OCI-LY1 (cell line): ENCODE results near the gene DIO2.

Experiments used
- H2AFZ ChIP-seq: fragments of 200-600 bp; sonication (generic), shearing (Covaris generic); 2 replicates; pipeline ENCODE4 v1.6.0; 2014; ENCODE audit warnings: antibody characterized with exemption, mild to moderate bottlenecking, low read length
- H3F3A ChIP-seq: fragments of 200-600 bp; sonication (generic), shearing (Covaris generic); 2 replicates; pipeline ENCODE4 v1.6.0; 2014; ENCODE audit warnings: mild to moderate bottlenecking, antibody characterized with exemption, low read length, moderate library complexity; ENCODE audit not compliant: insufficient read depth
- H3K27ac ChIP-seq: fragments of 200-600 bp; sonication (generic); 2 replicates; pipeline ENCODE4 v1.5.1; 2014; ENCODE audit warnings: low read length, mixed run types, mild to moderate bottlenecking, low read depth; ENCODE audit not compliant: poor library complexity, severe bottlenecking
- H3K27me3 ChIP-seq: fragments of 200-600 bp; sonication (generic); 2 replicates; pipeline ENCODE4 v1.6.0; 2014; ENCODE audit warnings: antibody characterized with exemption, mild to moderate bottlenecking, low read length, moderate library complexity; ENCODE audit not compliant: insufficient read depth
- H3K36me3 ChIP-seq: fragments of 200-600 bp; sonication (generic); 2 replicates; pipeline ENCODE4 v1.6.1; 2014; ENCODE audit warnings: mild to moderate bottlenecking, antibody characterized with exemption, low read length, moderate library complexity, mixed read lengths; ENCODE audit not compliant: insufficient read depth
- H3K4me1 ChIP-seq: fragments of 200-600 bp; sonication (generic); 2 replicates; pipeline ENCODE4 v1.5.1; 2014; ENCODE audit warnings: mild to moderate bottlenecking, low read length, moderate library complexity; ENCODE audit not compliant: insufficient read depth, severe bottlenecking
- H3K4me2 ChIP-seq: fragments of 200-600 bp; sonication (generic), shearing (Covaris generic); 2 replicates; pipeline ENCODE4 v1.6.1; 2014; ENCODE audit warnings: low read length
- H3K4me3 ChIP-seq: fragments of 200-600 bp; sonication (generic); 2 replicates; pipeline ENCODE4 v1.5.1; 2014; ENCODE audit warnings: low read length, low read depth, mild to moderate bottlenecking, mixed read lengths; ENCODE audit not compliant: poor library complexity, severe bottlenecking
- H3K79me2 ChIP-seq: fragments of 200-600 bp; shearing (Covaris generic); 2 replicates; pipeline ENCODE4 v1.6.1; 2016; ENCODE audit warnings: mixed run types, low read length, mixed read lengths; ENCODE audit not compliant: insufficient read depth
- H3K9ac ChIP-seq: fragments of 200-600 bp; sonication (generic), shearing (Covaris generic); 2 replicates; pipeline ENCODE4 v1.6.1; 2014; ENCODE audit warnings: mild to moderate bottlenecking, low read length, mixed read lengths
- H3K9me2 ChIP-seq: fragments of 200-600 bp; sonication (generic), shearing (Covaris generic); 2 replicates; pipeline ENCODE4 v1.6.1; 2014; ENCODE audit warnings: low read depth, mild to moderate bottlenecking, low read length, mixed read lengths
- H3K9me3 ChIP-seq: fragments of 200-600 bp; shearing (Covaris generic); 2 replicates; pipeline ENCODE4 v1.6.1; 2014; ENCODE audit warnings: low read length, mixed read lengths
- H4K20me1 ChIP-seq: fragments of 200-600 bp; sonication (generic), shearing (Covaris generic); 2 replicates; pipeline ENCODE4 v1.6.0; 2016; ENCODE audit warnings: mild to moderate bottlenecking, low read length; ENCODE audit not compliant: insufficient read depth
- EZH2 ChIP-seq: fragments of 200-600 bp; sonication (generic), shearing (Covaris generic); IDR thresholded peaks from 2 replicates; pipeline ENCODE4 v1.8.0; 2017; ENCODE audit warnings: borderline replicate concordance, mixed run types, mild to moderate bottlenecking, antibody characterized with exemption, low read length, moderate library complexity, mixed read lengths
- TF ChIP-seq, protein P1 (sequence below): fragments of 200-600 bp; sonication (generic), shearing (Covaris generic); IDR thresholded peaks from 2 replicates; pipeline ENCODE4 v1.5.1; 2017; ENCODE audit warnings: mild to moderate bottlenecking, antibody characterized with exemption, low read length, moderate library complexity, mixed read lengths

Gene DIO2

GRCh38 chr14:80215081-80215480, 3.8 kb upstream of the DIO2 start:
- Histone ChIP-seq H4K20me1 (no peaks in the 10 kb centered on the region), H3K27me3 (no peaks in the 10 kb centered on the region), H3K9ac (no peak overlapping the region), H3F3A (no peaks in the 10 kb centered on the region), H2AFZ (no peak overlapping the region), H3K9me2 (no peaks in the 10 kb centered on the region), H3K4me3 (no peak overlapping the region), H3K9me3 (no peaks in the 10 kb centered on the region), H3K4me2 (no peak overlapping the region), H3K4me1 (no peaks in the 10 kb centered on the region), H3K27ac (no peak overlapping the region), H3K36me3 (no peaks in the 10 kb centered on the region), H3K79me2 (no peaks in the 10 kb centered on the region)
- TF ChIP-seq EZH2, result no peak
- TF ChIP-seq, protein P1, sequence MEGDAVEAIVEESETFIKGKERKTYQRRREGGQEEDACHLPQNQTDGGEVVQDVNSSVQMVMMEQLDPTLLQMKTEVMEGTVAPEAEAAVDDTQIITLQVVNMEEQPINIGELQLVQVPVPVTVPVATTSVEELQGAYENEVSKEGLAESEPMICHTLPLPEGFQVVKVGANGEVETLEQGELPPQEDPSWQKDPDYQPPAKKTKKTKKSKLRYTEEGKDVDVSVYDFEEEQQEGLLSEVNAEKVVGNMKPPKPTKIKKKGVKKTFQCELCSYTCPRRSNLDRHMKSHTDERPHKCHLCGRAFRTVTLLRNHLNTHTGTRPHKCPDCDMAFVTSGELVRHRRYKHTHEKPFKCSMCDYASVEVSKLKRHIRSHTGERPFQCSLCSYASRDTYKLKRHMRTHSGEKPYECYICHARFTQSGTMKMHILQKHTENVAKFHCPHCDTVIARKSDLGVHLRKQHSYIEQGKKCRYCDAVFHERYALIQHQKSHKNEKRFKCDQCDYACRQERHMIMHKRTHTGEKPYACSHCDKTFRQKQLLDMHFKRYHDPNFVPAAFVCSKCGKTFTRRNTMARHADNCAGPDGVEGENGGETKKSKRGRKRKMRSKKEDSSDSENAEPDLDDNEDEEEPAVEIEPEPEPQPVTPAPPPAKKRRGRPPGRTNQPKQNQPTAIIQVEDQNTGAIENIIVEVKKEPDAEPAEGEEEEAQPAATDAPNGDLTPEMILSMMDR, result no peak

DNA sequence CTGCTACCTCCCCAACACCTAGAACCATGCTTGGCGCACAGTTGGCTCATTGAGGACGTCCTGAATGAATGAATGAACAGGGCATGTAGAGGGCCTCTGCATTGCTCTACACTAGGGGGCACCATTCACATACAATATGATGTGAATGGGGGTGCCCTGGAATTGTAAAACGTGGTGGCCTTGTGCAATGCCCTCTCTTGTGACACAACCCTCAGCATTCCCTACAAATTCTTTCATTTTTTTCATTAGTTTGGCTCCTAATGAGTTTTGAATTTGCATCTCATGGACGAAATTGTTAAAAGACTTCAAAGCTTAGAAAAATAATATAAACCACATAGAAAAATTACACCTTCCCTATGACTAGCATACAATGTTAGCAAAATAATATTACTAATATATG, 2.3 kb upstream of the DIO2 start:
- H3K27ac ChIP-seq, result no peak overlapping the region
- no peaks in the 10 kb centered on the region for H3K36me3 ChIP-seq
- no peaks in the 10 kb centered on the region for H3F3A ChIP-seq
- no peak overlapping the region for H3K9ac ChIP-seq
- no peaks in the 10 kb centered on the region for H3K4me1 ChIP-seq
- no peaks in the 10 kb centered on the region for H4K20me1 ChIP-seq
- no peaks in the 10 kb centered on the region for H3K79me2 ChIP-seq
- H3K9me3 ChIP-seq, result no peaks in the 10 kb centered on the region
- no peak overlapping the region for H3K4me2 ChIP-seq
- no peak overlapping the region for H2AFZ ChIP-seq
- TF ChIP-seq EZH2, result no peak
- TF ChIP-seq, protein P1, result peak; percentile 80
- no peaks in the 10 kb centered on the region for H3K27me3 ChIP-seq
- no peak overlapping the region for H3K4me3 ChIP-seq
- no peaks in the 10 kb centered on the region for H3K9me2 ChIP-seq

DNA sequence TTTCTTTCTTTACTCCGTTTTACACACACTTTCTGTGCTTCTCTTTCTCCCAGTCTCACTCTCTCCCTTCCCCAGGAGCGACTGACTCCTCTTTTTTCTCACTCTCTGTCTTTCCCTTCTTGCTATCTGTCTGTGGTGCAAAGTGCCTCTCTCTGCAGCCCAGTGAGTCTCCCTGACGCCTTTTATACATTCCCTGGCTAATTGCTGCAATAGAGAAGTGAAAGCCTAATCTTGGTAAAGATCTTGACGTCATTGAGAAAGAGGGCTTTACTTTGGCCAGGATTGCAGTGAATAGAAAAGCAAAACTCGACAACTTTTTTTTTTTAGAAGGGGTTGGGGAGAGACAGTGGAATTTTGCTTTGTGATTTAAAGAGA, 706 bp upstream of the DIO2 start:
- no peaks in the 10 kb centered on the region for H3K79me2 ChIP-seq
- H3F3A ChIP-seq, result no peaks in the 10 kb centered on the region
- no peaks in the 10 kb centered on the region for H3K9me3 ChIP-seq
- no peaks in the 10 kb centered on the region for H3K27me3 ChIP-seq
- no peak overlapping the region for H3K4me3 ChIP-seq
- no peak for TF ChIP-seq EZH2
- TF ChIP-seq, protein P1, result no peak
- no peaks in the 10 kb centered on the region for H3K4me1 ChIP-seq
- no peak overlapping the region for H3K4me2 ChIP-seq
- H3K36me3 ChIP-seq, result no peaks in the 10 kb centered on the region
- H3K9ac ChIP-seq, result no peak overlapping the region
- H4K20me1 ChIP-seq, result no peaks in the 10 kb centered on the region
- H3K9me2 ChIP-seq, result no peaks in the 10 kb centered on the region
- H2AFZ ChIP-seq, result no peak overlapping the region
- H3K27ac ChIP-seq, result no peak overlapping the region
